RWPE2 (cell line): ENCODE measurements around the gene TRIL.

Experiments used
- ATAC-seq: fragments of 200-7000 bp; cut with Tn5 transposase; 3 replicates; pipeline ENCODE4 v1.9.1; 2021; ENCODE audit warnings: low read depth
- DNase-seq: peaks from one replicate; pipeline ENCODE4 v3.0.0-alpha.2; 2020; ENCODE audit warnings: low spot score
- H3K27ac ChIP-seq: fragments of 450-650 bp; 2 replicates; pipeline ENCODE4 v1.5.1; 2017; ENCODE audit warnings: mild to moderate bottlenecking; ENCODE audit not compliant: poor library complexity, severe bottlenecking
- H3K27me3 ChIP-seq: fragments of 250-450 bp; sonication (Bioruptor Pico); 2 replicates; pipeline ENCODE4 v1.5.1; 2021; ENCODE audit warnings: mild to moderate bottlenecking, moderate library complexity; ENCODE audit not compliant: insufficient read depth, poor library complexity, severe bottlenecking
- H3K36me3 ChIP-seq: fragments of 250-450 bp; sonication (Bioruptor Pico); 2 replicates; pipeline ENCODE4 v1.5.1; 2020; ENCODE audit warnings: low read depth, mild to moderate bottlenecking, moderate library complexity
- H3K4me1 ChIP-seq: fragments of 250-450 bp; sonication (Bioruptor Pico); 2 replicates; pipeline ENCODE4 v1.5.1; 2021; ENCODE audit warnings: mild to moderate bottlenecking, moderate library complexity; ENCODE audit not compliant: insufficient read depth, poor library complexity, severe bottlenecking
- H3K4me3 ChIP-seq: fragments of 250-450 bp; sonication (Bioruptor Pico); 2 replicates; pipeline ENCODE4 v1.5.1; 2021; ENCODE audit warnings: mild to moderate bottlenecking, moderate library complexity; ENCODE audit not compliant: severe bottlenecking
- H3K9me3 ChIP-seq: fragments of 250-450 bp; sonication (Bioruptor Pico); 2 replicates; pipeline ENCODE4 v1.5.1; 2021; ENCODE audit warnings: mild to moderate bottlenecking, moderate library complexity; ENCODE audit not compliant: severe bottlenecking
- CTCF ChIP-seq: fragments of 450-650 bp; IDR thresholded peaks from one replicate; pipeline ENCODE4 v1.5.1; 2017; ENCODE audit warnings: mild to moderate bottlenecking, moderate library complexity; ENCODE audit not compliant: poor library complexity, severe bottlenecking

Gene TRIL

GRCh38 chr7:28933846-28934320, 24.2 kb downstream of the TRIL start:
- ATAC-seq (no peak), DNase-seq (no peak)
- Histone ChIP-seq H3K27ac (no peak overlapping the region), H3K27me3 (no peaks in the 10 kb centered on the region), H3K4me3 (no peak overlapping the region), H3K4me1 (no peaks in the 10 kb centered on the region), H3K9me3 (no peaks in the 10 kb centered on the region), H3K36me3 (no peaks in the 10 kb centered on the region)
- no peak for TF ChIP-seq CTCF

GRCh38 chr7:28931565-28931964, 26.6 kb downstream of the TRIL start:
- TF ChIP-seq CTCF = no peak
- no peak for DNase-seq
- Histone ChIP-seq H3K9me3 (no peaks in the 10 kb centered on the region), H3K36me3 (no peaks in the 10 kb centered on the region), H3K4me3 (no peak overlapping the region), H3K27ac (no peak overlapping the region), H3K27me3 (no peaks in the 10 kb centered on the region), H3K4me1 (no peaks in the 10 kb centered on the region)
- no peak for ATAC-seq

GRCh38 chr7:28926871-28927597, 31.1 kb downstream of the TRIL start:
- H3K27ac ChIP-seq = no peak overlapping the region
- H3K4me1 ChIP-seq = peaks cover 3% of the 10 kb centered on the region
- H3K27me3 ChIP-seq = no peaks in the 10 kb centered on the region
- H3K4me3 ChIP-seq = peak overlapping the region; percentile 34
- no peak for DNase-seq
- peak; percentile 93 for ATAC-seq
- no peaks in the 10 kb centered on the region for H3K9me3 ChIP-seq
- TF ChIP-seq CTCF = peak; percentile 87
- H3K36me3 ChIP-seq = no peaks in the 10 kb centered on the region

- peak; percentile 78 for TF ChIP-seq CTCF
- DNase-seq (no peak), ATAC-seq (peak; percentile 44; the same call in 1 of the 3 replicates)
- Histone ChIP-seq H3K27ac (no peak overlapping the region), H3K4me1 (peaks cover 3% of the 10 kb centered on the region), H3K27me3 (no peaks in the 10 kb centered on the region), H3K9me3 (no peaks in the 10 kb centered on the region), H3K4me3 (no peak overlapping the region), H3K36me3 (no peaks in the 10 kb centered on the region)
These were observed 35.4 kb downstream of the TRIL start for GRCh38 chr7:28922624-28923331.
